SU-DHL-6 (cell line): ENCODE measurements around the gene ANKRD63.

Source experiments
- H2AFZ ChIP-seq: fragments of 200-600 bp; sonication (generic); 2 replicates; pipeline ENCODE4 v1.6.1; 2014; ENCODE audit warnings: low read depth, mild to moderate bottlenecking, moderate library complexity, mixed read lengths, antibody characterized with exemption, low read length; ENCODE audit not compliant: severe bottlenecking
- H3F3A ChIP-seq: fragments of 200-600 bp; shearing (Covaris generic); 2 replicates; pipeline ENCODE4 v1.6.0; 2016; ENCODE audit warnings: antibody characterized with exemption, mild to moderate bottlenecking; ENCODE audit not compliant: insufficient read depth
- H3K27ac ChIP-seq: fragments of 200-600 bp; sonication (generic); 2 replicates; pipeline ENCODE4 v1.5.1; 2016; ENCODE audit warnings: low read depth, mild to moderate bottlenecking, low read length, moderate library complexity, mixed read lengths
- H3K27me3 ChIP-seq: fragments of 200-600 bp; sonication (generic), shearing (Covaris generic); 2 replicates; pipeline ENCODE4 v1.6.0; 2014; ENCODE audit warnings: mild to moderate bottlenecking, low read length
- H3K36me3 ChIP-seq: fragments of 200-600 bp; sonication (generic); 2 replicates; pipeline ENCODE4 v1.6.1; 2014; ENCODE audit warnings: mild to moderate bottlenecking, low read length, mixed read lengths
- H3K4me2 ChIP-seq: fragments of 300-600, 200-600 bp; shearing (Covaris generic), sonication (generic); 2 replicates; pipeline ENCODE4 v1.6.0; 2014; ENCODE audit warnings: low read length, low read depth, mild to moderate bottlenecking; ENCODE audit not compliant: poor library complexity, severe bottlenecking
- H3K4me3 ChIP-seq: fragments of 200-600 bp; sonication (generic); 2 replicates; pipeline ENCODE4 v1.5.1; 2014; ENCODE audit warnings: antibody characterized with exemption, low read length, mild to moderate bottlenecking, mixed read lengths; ENCODE audit not compliant: insufficient read depth, poor library complexity, severe bottlenecking
- H3K79me2 ChIP-seq: fragments of 200-600 bp; sonication (generic); 2 replicates; pipeline ENCODE4 v1.6.1; 2014; ENCODE audit warnings: mild to moderate bottlenecking, low read length, moderate library complexity; ENCODE audit not compliant: insufficient read depth
- H3K9ac ChIP-seq: fragments of 200-600 bp; sonication (generic); 2 replicates; pipeline ENCODE4 v1.7.0; 2014; ENCODE audit warnings: mild to moderate bottlenecking, low read length
- H3K9me2 ChIP-seq: fragments of 200-600 bp; sonication (generic); replicated peaks from 2 replicates; pipeline ENCODE4 v1.6.1; 2014; ENCODE audit warnings: low read length; ENCODE audit not compliant: insufficient read depth
- H3K9me3 ChIP-seq: fragments of 200-600 bp; sonication (generic); 2 replicates; pipeline ENCODE4 v1.6.1; 2014; ENCODE audit warnings: low read length, mixed read lengths; ENCODE audit not compliant: insufficient read depth
- H4K20me1 ChIP-seq: fragments of 200-600 bp; sonication (generic); 2 replicates; pipeline ENCODE4 v1.6.1; 2014; ENCODE audit warnings: low read depth, mild to moderate bottlenecking, antibody characterized with exemption, low read length, moderate library complexity, mixed read lengths
- EZH2phosphoT487 ChIP-seq: fragments of 200-600 bp; sonication (generic), shearing (Covaris generic); conservative IDR thresholded peaks from 2 replicates; pipeline ENCODE4 v1.6.1; 2018; ENCODE audit warnings: mild to moderate bottlenecking, antibody characterized with exemption, low read length, moderate library complexity, mixed read lengths
- TF ChIP-seq, protein P1 (sequence below): fragments of 200-600 bp; sonication (generic); IDR thresholded peaks from one replicate; pipeline ENCODE4 v1.5.1; 2017; ENCODE audit warnings: antibody characterized with exemption, mild to moderate bottlenecking, low read length, moderate library complexity; ENCODE audit not compliant: insufficient read depth, poor library complexity, severe bottlenecking

Gene ANKRD63

DNA sequence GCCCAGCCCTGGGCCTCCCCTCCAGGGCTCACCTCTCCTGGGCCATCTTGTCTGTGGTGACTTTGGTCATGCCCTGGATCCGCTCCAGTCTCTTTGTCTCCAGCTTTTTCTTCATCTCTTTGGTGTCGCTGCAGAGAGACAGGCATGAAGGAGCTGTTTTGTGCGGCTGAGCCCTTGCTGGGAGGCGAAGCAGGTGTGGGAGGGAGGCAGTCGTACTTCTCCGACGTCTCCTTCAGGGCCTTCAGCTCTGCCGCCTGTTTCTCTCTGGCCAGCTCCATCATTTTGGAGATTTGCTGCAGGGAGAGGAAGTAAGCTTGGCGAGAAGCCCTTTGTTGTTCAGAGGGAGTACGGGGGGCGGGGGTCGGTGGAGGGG, 7.7 kb upstream of the ANKRD63 start:
- H3K27ac ChIP-seq: no peak overlapping the region
- H3K9ac ChIP-seq: no peak overlapping the region
- H3F3A ChIP-seq: no peaks in the 10 kb centered on the region
- no peak overlapping the region for H2AFZ ChIP-seq
- H3K36me3 ChIP-seq: no peaks in the 10 kb centered on the region
- no peaks in the 10 kb centered on the region for H3K9me3 ChIP-seq
- no peaks in the 10 kb centered on the region for H3K79me2 ChIP-seq
- H4K20me1 ChIP-seq: no peaks in the 10 kb centered on the region
- TF ChIP-seq, protein P1, sequence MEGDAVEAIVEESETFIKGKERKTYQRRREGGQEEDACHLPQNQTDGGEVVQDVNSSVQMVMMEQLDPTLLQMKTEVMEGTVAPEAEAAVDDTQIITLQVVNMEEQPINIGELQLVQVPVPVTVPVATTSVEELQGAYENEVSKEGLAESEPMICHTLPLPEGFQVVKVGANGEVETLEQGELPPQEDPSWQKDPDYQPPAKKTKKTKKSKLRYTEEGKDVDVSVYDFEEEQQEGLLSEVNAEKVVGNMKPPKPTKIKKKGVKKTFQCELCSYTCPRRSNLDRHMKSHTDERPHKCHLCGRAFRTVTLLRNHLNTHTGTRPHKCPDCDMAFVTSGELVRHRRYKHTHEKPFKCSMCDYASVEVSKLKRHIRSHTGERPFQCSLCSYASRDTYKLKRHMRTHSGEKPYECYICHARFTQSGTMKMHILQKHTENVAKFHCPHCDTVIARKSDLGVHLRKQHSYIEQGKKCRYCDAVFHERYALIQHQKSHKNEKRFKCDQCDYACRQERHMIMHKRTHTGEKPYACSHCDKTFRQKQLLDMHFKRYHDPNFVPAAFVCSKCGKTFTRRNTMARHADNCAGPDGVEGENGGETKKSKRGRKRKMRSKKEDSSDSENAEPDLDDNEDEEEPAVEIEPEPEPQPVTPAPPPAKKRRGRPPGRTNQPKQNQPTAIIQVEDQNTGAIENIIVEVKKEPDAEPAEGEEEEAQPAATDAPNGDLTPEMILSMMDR: no peak
- TF ChIP-seq EZH2phosphoT487: no peak
- H3K4me3 ChIP-seq: no peak overlapping the region
- H3K9me2 ChIP-seq: no peaks in the 10 kb centered on the region
- no peak overlapping the region for H3K4me2 ChIP-seq
- no peaks in the 10 kb centered on the region for H3K27me3 ChIP-seq

DNA sequence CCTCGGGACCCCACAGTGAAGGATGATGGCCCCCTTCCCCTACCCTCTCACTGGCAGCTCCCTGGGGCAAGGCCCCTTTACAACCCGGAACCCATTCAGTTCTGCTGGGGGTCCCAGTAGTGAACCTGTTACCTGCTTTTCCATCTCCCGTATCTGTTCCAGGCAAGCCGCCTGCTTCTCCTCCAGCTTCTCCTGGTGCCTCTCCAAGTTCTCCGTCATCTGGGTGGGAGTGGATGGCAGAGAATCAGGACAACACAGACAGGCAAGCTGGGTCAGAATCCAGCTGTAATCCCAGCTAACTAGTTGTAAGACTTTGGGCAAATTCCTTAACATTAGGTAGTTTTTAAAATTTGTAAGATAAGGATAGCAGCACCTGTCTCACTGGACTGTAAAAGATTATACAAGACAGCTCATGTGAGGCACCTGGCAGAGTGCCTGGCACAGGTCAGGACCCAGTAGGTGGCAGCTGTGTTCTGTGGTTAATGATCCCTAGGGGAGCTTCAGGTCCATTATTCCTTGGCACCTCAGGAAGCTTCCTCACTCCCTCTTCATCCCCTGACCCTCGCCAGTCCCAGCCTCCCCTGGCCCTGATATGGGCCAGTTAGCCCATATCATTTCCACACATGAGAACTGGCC, 6.4 kb upstream of the ANKRD63 start:
- Histone ChIP-seq H3K79me2 (no peaks in the 10 kb centered on the region), H3K9me2 (no peaks in the 10 kb centered on the region), H3F3A (no peaks in the 10 kb centered on the region), H3K27ac (no peak overlapping the region), H3K9me3 (no peaks in the 10 kb centered on the region), H2AFZ (no peak overlapping the region), H3K4me3 (no peak overlapping the region), H3K4me2 (no peak overlapping the region), H4K20me1 (no peaks in the 10 kb centered on the region), H3K36me3 (no peaks in the 10 kb centered on the region), H3K9ac (no peak overlapping the region), H3K27me3 (no peaks in the 10 kb centered on the region)
- TF ChIP-seq, protein P1: no peak
- TF ChIP-seq EZH2phosphoT487: no peak

DNA sequence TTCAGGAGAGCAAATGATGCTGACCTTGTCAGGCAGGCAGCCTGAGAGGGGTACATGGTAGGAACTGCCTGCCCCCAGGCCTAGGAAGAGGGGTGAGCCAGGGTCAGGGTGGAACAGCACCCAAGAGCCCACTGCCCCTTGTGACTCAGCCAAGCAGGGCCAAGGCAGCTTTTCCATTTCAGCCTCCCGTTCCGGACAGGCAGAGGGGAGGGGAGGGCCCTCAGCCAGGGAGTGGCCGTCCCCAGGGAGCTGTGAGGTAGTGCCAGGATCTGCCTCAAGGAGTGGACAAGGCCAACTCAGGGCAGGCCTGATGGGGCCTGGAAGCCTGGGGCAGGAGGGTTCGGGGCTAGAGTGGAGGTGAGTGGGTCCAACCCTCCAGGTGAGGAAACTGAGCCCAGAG, 5.1 kb upstream of the ANKRD63 start:
- no peaks in the 10 kb centered on the region for H3K9me2 ChIP-seq
- no peak for TF ChIP-seq EZH2phosphoT487
- TF ChIP-seq, protein P1: no peak
- H3F3A ChIP-seq: no peaks in the 10 kb centered on the region
- no peak overlapping the region for H3K4me3 ChIP-seq
- H3K4me2 ChIP-seq: no peak overlapping the region
- H3K9me3 ChIP-seq: no peaks in the 10 kb centered on the region
- no peaks in the 10 kb centered on the region for H3K27me3 ChIP-seq
- no peaks in the 10 kb centered on the region for H3K36me3 ChIP-seq
- no peak overlapping the region for H3K27ac ChIP-seq
- no peaks in the 10 kb centered on the region for H4K20me1 ChIP-seq
- no peak overlapping the region for H3K9ac ChIP-seq
- H3K79me2 ChIP-seq: no peaks in the 10 kb centered on the region
- no peak overlapping the region for H2AFZ ChIP-seq
